Activated CD8-positive, alpha-beta memory T cell treated with anti-CD3 and anti-CD28 coated beads, Interleukin-2, amount 10 ng/mL, durations not matched to agents 7 days and 5 days (primary cell): ENCODE results near the gene FRAS1. TPM values are rescaled to one million over a fixed set of nuclear protein-coding genes. Genes with fewer than 3 reads are reported as not detected.
"Not testable (repeated sequence)": the region's sequence is repeated elsewhere in the genome, so short reads cannot be mapped to it uniquely, and the experiment has no call there.

Experiments used
- ATAC-seq: fragments of 150-1000 bp; cut with Tn5 transposase; one replicate; pipeline ENCODE4 v1.10.0; 2021; ENCODE audit warnings: moderate library complexity
- CTCF ChIA-PET: fragments of 350-600 bp; sonication (Branson Sonifier 250); formaldehyde crosslinking; loops from one replicate; lab custom pipeline; 2021; ENCODE audit warnings: antibody characterized with exemption; lab: Charles Lee
- DNase-seq: peaks from one replicate; pipeline ENCODE4 v3.0.0-alpha.2; 2020
- H3K27ac Mint-ChIP-seq: one replicate; pipeline ENCODE4 v1.8.0; 2021; ENCODE audit warnings: mild to moderate bottlenecking, mixed read lengths
- H3K27me3 Mint-ChIP-seq: one replicate; pipeline ENCODE4 v1.8.0; 2021; ENCODE audit warnings: mixed read lengths
- H3K36me3 Mint-ChIP-seq: one replicate; pipeline ENCODE4 v1.8.0; 2021; ENCODE audit warnings: mild to moderate bottlenecking, mixed read lengths
- H3K4me1 Mint-ChIP-seq: one replicate; pipeline ENCODE4 v1.8.0; 2021; ENCODE audit warnings: mixed read lengths
- H3K4me3 Mint-ChIP-seq: one replicate; pipeline ENCODE4 v1.8.0; 2021; ENCODE audit warnings: mild to moderate bottlenecking, moderate library complexity, mixed read lengths
- H3K9me3 Mint-ChIP-seq: one replicate; pipeline ENCODE4 v1.8.0; 2022; ENCODE audit warnings: low read depth, mixed read lengths
- total RNA-seq, 2 experiments: library from RNA; stranded (reverse); gene quantifications; one replicate each; pipeline ENCODE4 v1.2.3, GENCODE V29; 2021

FRAS1 gene
- total RNA-seq, 2 experiments from 2014 or later = 0.05 TPM; not detected in 1

GRCh38 chr4:78169728-78170127, 112.6 kb downstream of the FRAS1 start:
- DNase-seq (no peak), ATAC-seq (no peak)
- Mint-ChIP-seq H3K4me3 (no peak overlapping the region), H3K9me3 (no peaks in the 10 kb centered on the region), H3K4me1 (peaks cover 4% of the 10 kb centered on the region), H3K27me3 (peaks cover 7% of the 10 kb centered on the region), H3K27ac (no peak overlapping the region), H3K36me3 (no peaks in the 10 kb centered on the region)
- CTCF ChIA-PET = no interaction called here

- Mint-ChIP-seq H3K4me3 (no peak overlapping the region), H3K36me3 (no peaks in the 10 kb centered on the region), H3K27me3 (no peaks in the 10 kb centered on the region), H3K9me3 (no peaks in the 10 kb centered on the region), H3K4me1 (peaks cover 4% of the 10 kb centered on the region), H3K27ac (no peak overlapping the region)
- DNase-seq (no peak), ATAC-seq (no peak)
- CTCF ChIA-PET = no interaction called here
Observed at GRCh38 chr4:78171482-78171881, 114.4 kb downstream of the FRAS1 start.

- Mint-ChIP-seq H3K4me1 (no peaks in the 10 kb centered on the region), H3K27ac (no peak overlapping the region), H3K27me3 (no peaks in the 10 kb centered on the region), H3K36me3 (no peaks in the 10 kb centered on the region), H3K9me3 (no peaks in the 10 kb centered on the region), H3K4me3 (no peak overlapping the region)
- DNase-seq = no peak
- CTCF ChIA-PET = no interaction called here
- ATAC-seq = no peak
Observed at GRCh38 chr4:78174891-78175290, 117.8 kb downstream of the FRAS1 start.

GRCh38 chr4:78179196-78179595, 122.1 kb downstream of the FRAS1 start:
- CTCF ChIA-PET = no interaction called here
- ATAC-seq = no peak
- H3K27me3 Mint-ChIP-seq = no peaks in the 10 kb centered on the region

GRCh38 chr4:78181681-78182234, 124.6 kb downstream of the FRAS1 start:
- H3K4me1 Mint-ChIP-seq, CTCF ChIA-PET, ATAC-seq, DNase-seq, H3K36me3 Mint-ChIP-seq, H3K27me3 Mint-ChIP-seq, H3K9me3 Mint-ChIP-seq, H3K27ac Mint-ChIP-seq, H3K4me3 Mint-ChIP-seq: not testable (repeated sequence)

More at GRCh38 chr4:78179196-78179595, 122.1 kb downstream of the FRAS1 start:
- H3K4me3 Mint-ChIP-seq = no peak overlapping the region
- DNase-seq = no peak
- H3K27ac Mint-ChIP-seq = no peak overlapping the region
- no peaks in the 10 kb centered on the region for H3K36me3 Mint-ChIP-seq
- H3K9me3 Mint-ChIP-seq = no peaks in the 10 kb centered on the region
- no peaks in the 10 kb centered on the region for H3K4me1 Mint-ChIP-seq

GRCh38 chr4:78184584-78184983, 127.5 kb downstream of the FRAS1 start:
- H3K4me1 Mint-ChIP-seq = no peaks in the 10 kb centered on the region
- H3K36me3 Mint-ChIP-seq = no peaks in the 10 kb centered on the region
- no peaks in the 10 kb centered on the region for H3K27me3 Mint-ChIP-seq
- H3K9me3 Mint-ChIP-seq = no peaks in the 10 kb centered on the region
- H3K27ac Mint-ChIP-seq = no peak overlapping the region
- ATAC-seq (no peak), DNase-seq (no peak)
- H3K4me3 Mint-ChIP-seq = no peak overlapping the region
- CTCF ChIA-PET = no interaction called here

- H3K4me3 Mint-ChIP-seq = no peak overlapping the region
- H3K27me3 Mint-ChIP-seq = no peaks in the 10 kb centered on the region
- CTCF ChIA-PET = no interaction called here
- no peak overlapping the region for H3K27ac Mint-ChIP-seq
- ATAC-seq = no peak
- no peaks in the 10 kb centered on the region for H3K9me3 Mint-ChIP-seq
- no peaks in the 10 kb centered on the region for H3K4me1 Mint-ChIP-seq
- H3K36me3 Mint-ChIP-seq = no peaks in the 10 kb centered on the region
- no peak for DNase-seq
Observed at GRCh38 chr4:78185117-78185516, 128.0 kb downstream of the FRAS1 start.

- no peaks in the 10 kb centered on the region for H3K36me3 Mint-ChIP-seq
- no peak overlapping the region for H3K4me3 Mint-ChIP-seq
- H3K9me3 Mint-ChIP-seq = no peaks in the 10 kb centered on the region
- H3K27me3 Mint-ChIP-seq = no peaks in the 10 kb centered on the region
- DNase-seq = no peak
- no peak overlapping the region for H3K27ac Mint-ChIP-seq
- CTCF ChIA-PET = no interaction called here
- H3K4me1 Mint-ChIP-seq = no peaks in the 10 kb centered on the region
- no peak for ATAC-seq
Observed at GRCh38 chr4:78186597-78187543, 129.7 kb downstream of the FRAS1 start.

GRCh38 chr4:78190068-78190467, 132.9 kb downstream of the FRAS1 start:
- H3K27me3 Mint-ChIP-seq = no peaks in the 10 kb centered on the region
- H3K27ac Mint-ChIP-seq = no peak overlapping the region
- ATAC-seq = no peak
- no peak for DNase-seq
- H3K4me1 Mint-ChIP-seq = no peaks in the 10 kb centered on the region
- H3K9me3 Mint-ChIP-seq = no peaks in the 10 kb centered on the region
- no peaks in the 10 kb centered on the region for H3K36me3 Mint-ChIP-seq
- H3K4me3 Mint-ChIP-seq = no peak overlapping the region
- CTCF ChIA-PET = no interaction called here

GRCh38 chr4:78190595-78190994, 133.5 kb downstream of the FRAS1 start:
- H3K27ac Mint-ChIP-seq = no peak overlapping the region

GRCh38 chr4:78197947-78198346, 140.8 kb downstream of the FRAS1 start:
- Mint-ChIP-seq H3K4me3 (no peak overlapping the region), H3K27me3 (peaks cover 3% of the 10 kb centered on the region), H3K36me3 (no peaks in the 10 kb centered on the region), H3K27ac (no peak overlapping the region), H3K9me3 (no peaks in the 10 kb centered on the region), H3K4me1 (no peaks in the 10 kb centered on the region)
- CTCF ChIA-PET = no interaction called here
- ATAC-seq (no peak), DNase-seq (no peak)

More at GRCh38 chr4:78190595-78190994, 133.5 kb downstream of the FRAS1 start:
- Mint-ChIP-seq H3K27me3 (no peaks in the 10 kb centered on the region), H3K9me3 (no peaks in the 10 kb centered on the region), H3K4me1 (no peaks in the 10 kb centered on the region), H3K36me3 (no peaks in the 10 kb centered on the region), H3K4me3 (no peak overlapping the region)
- CTCF ChIA-PET = no interaction called here
- DNase-seq (no peak), ATAC-seq (no peak)

- CTCF ChIA-PET = no interaction called here
- Mint-ChIP-seq H3K4me1 (no peaks in the 10 kb centered on the region), H3K4me3 (no peak overlapping the region), H3K27me3 (peaks cover 9% of the 10 kb centered on the region), H3K27ac (no peak overlapping the region), H3K36me3 (no peaks in the 10 kb centered on the region), H3K9me3 (no peaks in the 10 kb centered on the region)
- DNase-seq (no peak), ATAC-seq (no peak)
Observed at GRCh38 chr4:78199984-78200383, 142.9 kb downstream of the FRAS1 start.

GRCh38 chr4:78200949-78201348, 143.8 kb downstream of the FRAS1 start:
- no peak overlapping the region for H3K27ac Mint-ChIP-seq
- H3K9me3 Mint-ChIP-seq = no peaks in the 10 kb centered on the region
- H3K27me3 Mint-ChIP-seq = peaks cover 11% of the 10 kb centered on the region
- ATAC-seq = no peak
- CTCF ChIA-PET = no interaction called here
- H3K36me3 Mint-ChIP-seq = no peaks in the 10 kb centered on the region
- DNase-seq = no peak
- no peaks in the 10 kb centered on the region for H3K4me1 Mint-ChIP-seq
- H3K4me3 Mint-ChIP-seq = no peak overlapping the region

GRCh38 chr4:78204176-78204575, 147.1 kb downstream of the FRAS1 start:
- DNase-seq = no peak
- CTCF ChIA-PET = no interaction called here
- ATAC-seq = no peak
- Mint-ChIP-seq H3K36me3 (no peaks in the 10 kb centered on the region), H3K4me3 (no peak overlapping the region), H3K27ac (no peak overlapping the region), H3K9me3 (no peaks in the 10 kb centered on the region), H3K4me1 (no peaks in the 10 kb centered on the region), H3K27me3 (peaks cover 9% of the 10 kb centered on the region)
